T-helper 2 cell treated with Interferon-gamma antibody and Interleukin-4, amounts not matched to agents 5 μg/mL and 100 μg/mL, for 36 hours (primary cell): ENCODE results near the gene ENOPH1.
A peak's percentile ranks its signal among the peaks of the same experiment; 100 is the strongest.
"Not testable (repeated sequence)": the region's sequence is repeated elsewhere in the genome, so short reads cannot be mapped to it uniquely, and the experiment has no call there.

Source experiments
- DNase-seq: peaks from one replicate; pipeline ENCODE4 v3.0.0; 2021; ENCODE audit warnings: low spot score
- H3K27ac Mint-ChIP-seq: one replicate; pipeline ENCODE4 v1.8.0; 2021; ENCODE audit warnings: mild to moderate bottlenecking, mixed read lengths
- H3K27me3 Mint-ChIP-seq: one replicate; pipeline ENCODE4 v1.8.0; 2021; ENCODE audit warnings: low read depth, mixed read lengths
- H3K36me3 Mint-ChIP-seq: one replicate; pipeline ENCODE4 v1.8.0; 2021; ENCODE audit warnings: low read depth, mixed read lengths
- H3K4me1 Mint-ChIP-seq: one replicate; pipeline ENCODE4 v1.8.0; 2021; ENCODE audit warnings: low read depth, mixed read lengths
- H3K4me3 Mint-ChIP-seq: one replicate; pipeline ENCODE4 v1.8.0; 2022; ENCODE audit warnings: mild to moderate bottlenecking, moderate library complexity, mixed read lengths
- H3K9me3 Mint-ChIP-seq: one replicate; pipeline ENCODE4 v1.8.0; 2021; ENCODE audit warnings: mixed read lengths

Gene ENOPH1

GRCh38 chr4:82415061-82415460 is 15.3 kb upstream of the ENOPH1 start:
- not testable (repeated sequence) for H3K9me3 Mint-ChIP-seq, DNase-seq, H3K4me3 Mint-ChIP-seq, H3K36me3 Mint-ChIP-seq, H3K4me1 Mint-ChIP-seq, H3K27ac Mint-ChIP-seq
- peaks cover 33% of the 10 kb centered on the region for H3K27me3 Mint-ChIP-seq

GRCh38 chr4:82415922-82416365 is 14.4 kb upstream of the ENOPH1 start:
- no peak overlapping the region for H3K4me3 Mint-ChIP-seq
- H3K27me3 Mint-ChIP-seq: peaks cover 33% of the 10 kb centered on the region
- DNase-seq: no peak
- no peaks in the 10 kb centered on the region for H3K9me3 Mint-ChIP-seq
- H3K36me3 Mint-ChIP-seq: no peaks in the 10 kb centered on the region
- H3K27ac Mint-ChIP-seq: no peak overlapping the region
- H3K4me1 Mint-ChIP-seq: peaks cover 5% of the 10 kb centered on the region

GRCh38 chr4:82419451-82419850 is 10.9 kb upstream of the ENOPH1 start:
- Mint-ChIP-seq H3K4me1 (peaks cover 12% of the 10 kb centered on the region), H3K9me3 (no peaks in the 10 kb centered on the region), H3K36me3 (peaks cover 23% of the 10 kb centered on the region), H3K27me3 (peaks cover 27% of the 10 kb centered on the region), H3K4me3 (no peak overlapping the region), H3K27ac (no peak overlapping the region)
- DNase-seq: no peak

GRCh38 chr4:82421796-82422560 is 8.4 kb upstream of the ENOPH1 start:
- Mint-ChIP-seq H3K36me3 (peaks cover 48% of the 10 kb centered on the region), H3K4me1 (peaks cover 23% of the 10 kb centered on the region), H3K27ac (no peak overlapping the region)

GRCh38 chr4:82422616-82423015 is 7.8 kb upstream of the ENOPH1 start:
- no peak overlapping the region for H3K4me3 Mint-ChIP-seq
- peaks cover 7% of the 10 kb centered on the region for H3K27me3 Mint-ChIP-seq
- no peaks in the 10 kb centered on the region for H3K9me3 Mint-ChIP-seq
- peaks cover 55% of the 10 kb centered on the region for H3K36me3 Mint-ChIP-seq
- H3K4me1 Mint-ChIP-seq: peaks cover 29% of the 10 kb centered on the region
- no peak overlapping the region for H3K27ac Mint-ChIP-seq
- no peak for DNase-seq

More at GRCh38 chr4:82421796-82422560, 8.4 kb upstream of the ENOPH1 start:
- H3K4me3 Mint-ChIP-seq: no peak overlapping the region
- H3K9me3 Mint-ChIP-seq: no peaks in the 10 kb centered on the region
- DNase-seq: no peak
- H3K27me3 Mint-ChIP-seq: peaks cover 11% of the 10 kb centered on the region

GRCh38 chr4:82423245-82424054 is 6.9 kb upstream of the ENOPH1 start:
- Mint-ChIP-seq H3K27ac (peak overlapping the region; percentile 15), H3K36me3 (peaks cover 63% of the 10 kb centered on the region), H3K4me1 (peaks cover 35% of the 10 kb centered on the region), H3K27me3 (no peaks in the 10 kb centered on the region), H3K4me3 (no peak overlapping the region), H3K9me3 (no peaks in the 10 kb centered on the region)
- DNase-seq: no peak

- Mint-ChIP-seq H3K36me3 (peaks cover 70% of the 10 kb centered on the region), H3K4me3 (no peak overlapping the region), H3K9me3 (no peaks in the 10 kb centered on the region), H3K27me3 (no peaks in the 10 kb centered on the region), H3K27ac (no peak overlapping the region), H3K4me1 (peaks cover 35% of the 10 kb centered on the region)
- no peak for DNase-seq
Observed at GRCh38 chr4:82425478-82425877, 4.9 kb upstream of the ENOPH1 start.

GRCh38 chr4:82428526-82428968 is 1.8 kb upstream of the ENOPH1 start:
- H3K27me3 Mint-ChIP-seq: no peaks in the 10 kb centered on the region
- H3K4me3 Mint-ChIP-seq: peak overlapping the region; percentile 100
- peaks cover 51% of the 10 kb centered on the region for H3K4me1 Mint-ChIP-seq

GRCh38 chr4:82428969-82429727 is 1.2 kb upstream of the ENOPH1 start:
- Mint-ChIP-seq H3K36me3 (peaks cover 63% of the 10 kb centered on the region), H3K4me3 (peak overlapping the region; percentile 100), H3K27me3 (no peaks in the 10 kb centered on the region), H3K27ac (peak overlapping the region; percentile 100), H3K4me1 (peaks cover 54% of the 10 kb centered on the region), H3K9me3 (no peaks in the 10 kb centered on the region)
- DNase-seq: peak; percentile 91

More at GRCh38 chr4:82428526-82428968, 1.8 kb upstream of the ENOPH1 start:
- Mint-ChIP-seq H3K9me3 (no peaks in the 10 kb centered on the region), H3K27ac (peak overlapping the region; percentile 73), H3K36me3 (peaks cover 65% of the 10 kb centered on the region)
- no peak for DNase-seq

GRCh38 chr4:82429728-82430192 is 630 bp upstream of the ENOPH1 start:
- Mint-ChIP-seq H3K4me3 (peak overlapping the region; percentile 100), H3K27ac (peak overlapping the region; percentile 100), H3K27me3 (no peaks in the 10 kb centered on the region), H3K4me1 (peaks cover 51% of the 10 kb centered on the region), H3K36me3 (peaks cover 59% of the 10 kb centered on the region), H3K9me3 (no peaks in the 10 kb centered on the region)
- no peak for DNase-seq

- Mint-ChIP-seq H3K36me3 (peaks cover 53% of the 10 kb centered on the region), H3K4me3 (peak overlapping the region; percentile 96), H3K27me3 (no peaks in the 10 kb centered on the region), H3K4me1 (peaks cover 49% of the 10 kb centered on the region), H3K27ac (peak overlapping the region; percentile 100), H3K9me3 (no peaks in the 10 kb centered on the region)
- DNase-seq: no peak
Observed at GRCh38 chr4:82430964-82431745, 765 bp downstream of the ENOPH1 start.

GRCh38 chr4:82431831-82432230 is 1.4 kb downstream of the ENOPH1 start:
- Mint-ChIP-seq H3K27me3 (no peaks in the 10 kb centered on the region), H3K4me1 (peaks cover 46% of the 10 kb centered on the region), H3K9me3 (no peaks in the 10 kb centered on the region), H3K4me3 (peak overlapping the region; percentile 96), H3K27ac (no peak overlapping the region), H3K36me3 (peaks cover 51% of the 10 kb centered on the region)
- DNase-seq: no peak

GRCh38 chr4:82432596-82432995 is 2.2 kb downstream of the ENOPH1 start:
- H3K4me3 Mint-ChIP-seq: peak overlapping the region; percentile 96
- peaks cover 47% of the 10 kb centered on the region for H3K36me3 Mint-ChIP-seq
- no peaks in the 10 kb centered on the region for H3K9me3 Mint-ChIP-seq
- no peaks in the 10 kb centered on the region for H3K27me3 Mint-ChIP-seq
- H3K4me1 Mint-ChIP-seq: peaks cover 44% of the 10 kb centered on the region
- no peak for DNase-seq
- H3K27ac Mint-ChIP-seq: no peak overlapping the region
